ENCODE data around the gene MGMT. TPM values are rescaled to one million over a fixed set of nuclear protein-coding genes. Genes with fewer than 3 reads are reported as not detected.

Gene MGMT
- total RNA-seq, 6 experiments from 2014 or later, result 36.5 to 53.4 (median 42.3) TPM

DNA sequence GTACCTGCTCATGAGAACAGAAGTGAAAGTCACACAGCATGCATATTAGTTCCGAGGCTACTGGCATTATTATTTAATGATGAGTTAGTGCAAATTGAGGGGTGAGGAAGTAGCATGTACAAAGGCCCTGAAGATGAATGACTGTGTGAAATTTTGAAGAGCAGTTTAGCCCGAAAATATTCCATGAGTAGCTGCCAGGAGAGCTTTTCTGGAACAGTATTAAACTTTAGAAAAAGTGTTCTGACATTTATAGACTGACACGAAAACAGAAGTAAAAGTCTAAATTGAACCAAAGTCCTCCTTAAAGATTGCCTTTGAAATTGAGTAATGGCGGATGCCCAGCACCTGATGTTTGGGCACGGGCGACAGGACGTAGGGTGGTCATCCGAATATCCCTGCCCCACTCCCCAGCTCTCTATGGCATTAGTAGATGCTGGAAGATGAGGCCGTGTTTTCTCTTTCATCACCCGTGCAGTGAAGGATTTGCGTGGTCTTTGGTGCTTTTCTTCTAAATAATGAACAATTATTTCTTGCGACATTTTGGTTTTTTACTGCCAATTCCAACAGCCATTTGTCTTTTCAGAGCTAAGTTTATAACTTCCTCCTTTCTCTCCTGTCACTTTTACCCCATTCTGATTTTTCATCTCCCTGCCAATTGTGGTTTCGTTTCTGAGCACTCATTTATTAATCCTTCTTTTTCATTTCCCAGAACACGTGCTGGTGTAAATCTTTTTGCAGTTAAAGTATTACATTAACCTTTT lies 192.6 kb downstream of the MGMT start:
- no peak overlapping the region for H3K4me3 ChIP-seq
- no peak overlapping the region for H3K27ac ChIP-seq
- H3K27me3 ChIP-seq, result no peaks in the 10 kb centered on the region
- WGBS (ENCODE audit: insufficient coverage, low coverage, low lambda C conversion rate, missing lambda C conversion rate), result 78% methylated on average over 10 of the region's 14 CpGs
- H3K36me3 ChIP-seq, result no peaks in the 10 kb centered on the region
- no peaks in the 10 kb centered on the region for H3K4me1 ChIP-seq
- no peaks in the 10 kb centered on the region for H3K9me3 ChIP-seq
- no peak for ATAC-seq
- DNase-seq, result no peak
- intact Hi-C loops (cut with DNase I), result no loop called here
- TF ChIP-seq CTCF (IDR thresholded peaks at IDR 0.05) (no peak), POLR2A (IDR thresholded peaks at IDR 0.05) (no peak)

- H3K9me3 ChIP-seq, result no peaks in the 10 kb centered on the region
- H3K36me3 ChIP-seq, result no peaks in the 10 kb centered on the region
- no peaks in the 10 kb centered on the region for H3K27me3 ChIP-seq
- ATAC-seq, result no peak
- H3K27ac ChIP-seq, result no peak overlapping the region
- TF ChIP-seq POLR2A (IDR thresholded peaks at IDR 0.05), result no peak
- no peak for TF ChIP-seq CTCF (IDR thresholded peaks at IDR 0.05)
- no peak overlapping the region for H3K4me3 ChIP-seq
- DNase-seq, result no peak
- H3K4me1 ChIP-seq, result no peaks in the 10 kb centered on the region
- intact Hi-C loops (cut with DNase I), result no loop called here
- WGBS (ENCODE audit: insufficient coverage, low coverage, low lambda C conversion rate, missing lambda C conversion rate), result 85% methylated on average over 4 of the region's 5 CpGs
Observed at GRCh38 chr10:129660569-129660968, 193.5 kb downstream of the MGMT start.

DNA sequence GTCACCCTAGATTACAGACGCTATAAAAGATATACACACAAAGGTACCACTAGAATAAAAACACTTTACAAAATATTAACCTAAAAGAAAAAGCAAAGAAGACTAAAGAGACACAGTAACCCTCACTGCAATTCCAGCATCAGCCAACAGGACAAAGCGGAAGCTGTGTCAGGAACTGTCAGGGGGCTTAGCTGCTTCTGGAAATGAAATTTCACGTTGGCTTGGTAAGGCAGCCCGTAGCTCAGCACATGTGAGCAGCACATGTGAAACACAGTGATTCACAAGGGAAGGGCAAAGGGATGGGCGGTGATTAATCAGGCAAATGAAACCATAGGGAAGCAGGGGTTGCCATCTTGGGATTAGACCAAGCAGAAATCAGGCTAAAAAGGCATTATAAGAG lies 195.4 kb downstream of the MGMT start:
- ATAC-seq, result no peak

GRCh38 chr10:129670124-129670523 lies 203.1 kb downstream of the MGMT start:
- no peaks in the 10 kb centered on the region for H3K36me3 ChIP-seq
- intact Hi-C loops (cut with DNase I), result no loop called here
- no peak for ATAC-seq
- TF ChIP-seq POLR2A (IDR thresholded peaks at IDR 0.05) (no peak), CTCF (IDR thresholded peaks at IDR 0.05) (no peak)
- 95% methylated on average over 1 of the region's 1 CpG for WGBS (ENCODE audit: insufficient coverage, low coverage, low lambda C conversion rate, missing lambda C conversion rate)
- H3K27ac ChIP-seq, result no peak overlapping the region
- H3K27me3 ChIP-seq, result no peaks in the 10 kb centered on the region
- no peak overlapping the region for H3K4me3 ChIP-seq
- no peaks in the 10 kb centered on the region for H3K9me3 ChIP-seq
- DNase-seq, result no peak
- H3K4me1 ChIP-seq, result no peaks in the 10 kb centered on the region

More for the DNA sequence above, 195.4 kb downstream of the MGMT start:
- TF ChIP-seq POLR2A (IDR thresholded peaks at IDR 0.05) (no peak), CTCF (IDR thresholded peaks at IDR 0.05) (no peak)
- H3K4me3 ChIP-seq, result no peak overlapping the region
- no peak overlapping the region for H3K27ac ChIP-seq
- no peaks in the 10 kb centered on the region for H3K27me3 ChIP-seq
- no peaks in the 10 kb centered on the region for H3K36me3 ChIP-seq
- intact Hi-C loops (cut with DNase I), result no loop called here
- 83% methylated on average over 5 of the region's 5 CpGs for WGBS (ENCODE audit: insufficient coverage, low coverage, low lambda C conversion rate, missing lambda C conversion rate)
- no peaks in the 10 kb centered on the region for H3K9me3 ChIP-seq
- H3K4me1 ChIP-seq, result no peaks in the 10 kb centered on the region
- no peak for DNase-seq
